ENCODE data around the gene SLC39A5. TPM values are rescaled to one million over a fixed set of nuclear protein-coding genes. Genes with fewer than 3 reads are reported as not detected.

Gene SLC39A5
- total RNA-seq, 2 experiments from 2014 or later: 0.53 to 1.3 TPM

DNA sequence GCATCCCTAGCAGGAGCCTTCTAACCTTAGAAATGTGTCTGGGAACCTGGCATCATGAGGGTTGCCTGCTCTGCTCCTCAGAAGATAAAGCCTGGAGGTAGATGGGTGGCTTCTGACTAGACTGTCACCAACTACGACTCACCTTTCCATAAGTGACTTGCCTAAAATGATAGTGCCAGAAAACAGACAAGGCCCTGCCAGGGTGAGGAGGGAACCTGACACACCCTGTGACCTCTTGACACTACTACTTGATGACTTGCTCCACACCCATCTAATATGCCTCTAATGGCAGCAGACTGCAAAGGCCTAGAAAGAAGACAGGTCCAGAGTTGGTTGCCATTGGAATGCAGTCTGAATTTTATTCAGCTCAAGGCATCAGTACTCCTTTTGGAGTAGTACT is 17.5 kb upstream of the SLC39A5 start:
- H3K36me3 Mint-ChIP-seq (ENCODE audit: low read depth): peaks cover 29% of the 10 kb centered on the region
- ChIA-PET POLR2A (no interaction called here), CTCF (interaction anchor here (1.0 to 1.1 kb wide), 2 partner anchors 10 to 46 kb away, joined by 3 to 4 read pairs; partner anchors contain the start of genes ANKRD52 and RNF41)
- peak; percentile 56 for DNase-seq
- intact Hi-C loops (cut with DNase I, micrococcal nuclease): no loop called here
- no peak overlapping the region for H3K4me3 Mint-ChIP-seq
- peak; percentile 99 for ATAC-seq
- peaks cover 9% of the 10 kb centered on the region for H3K4me1 Mint-ChIP-seq
- no peaks in the 10 kb centered on the region for H3K9me3 Mint-ChIP-seq (ENCODE audit: low read depth)
- no peak overlapping the region for H3K27ac Mint-ChIP-seq
- H3K27me3 Mint-ChIP-seq: no peaks in the 10 kb centered on the region

DNA sequence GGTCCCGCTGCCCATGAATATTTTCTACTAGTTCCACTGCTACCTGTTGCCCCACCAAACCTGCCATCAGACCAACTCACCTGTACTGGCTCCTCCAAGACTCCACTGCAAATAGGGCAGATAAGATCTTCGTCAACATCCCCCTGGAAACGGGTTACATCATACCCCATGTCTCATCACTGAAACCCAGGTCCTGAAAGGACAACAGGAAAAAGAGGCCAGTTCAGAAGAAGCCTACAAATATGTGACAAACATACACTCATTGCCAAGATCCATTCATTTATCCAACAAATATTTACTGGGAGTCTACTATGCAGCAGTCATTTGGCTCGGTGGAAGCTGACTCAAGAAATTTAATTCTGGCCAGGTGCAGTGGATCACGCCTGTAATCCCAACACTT is 16.0 kb upstream of the SLC39A5 start:
- H3K4me1 Mint-ChIP-seq: peaks cover 9% of the 10 kb centered on the region
- no peaks in the 10 kb centered on the region for H3K27me3 Mint-ChIP-seq
- no peaks in the 10 kb centered on the region for H3K9me3 Mint-ChIP-seq (ENCODE audit: low read depth)
- no peak for DNase-seq
- ChIA-PET POLR2A (no interaction called here), CTCF (no interaction called here)
- intact Hi-C loops (cut with DNase I, micrococcal nuclease): no loop called here
- no peak overlapping the region for H3K27ac Mint-ChIP-seq
- no peak overlapping the region for H3K4me3 Mint-ChIP-seq
- peaks cover 26% of the 10 kb centered on the region for H3K36me3 Mint-ChIP-seq (ENCODE audit: low read depth)
- ATAC-seq: no peak

DNA sequence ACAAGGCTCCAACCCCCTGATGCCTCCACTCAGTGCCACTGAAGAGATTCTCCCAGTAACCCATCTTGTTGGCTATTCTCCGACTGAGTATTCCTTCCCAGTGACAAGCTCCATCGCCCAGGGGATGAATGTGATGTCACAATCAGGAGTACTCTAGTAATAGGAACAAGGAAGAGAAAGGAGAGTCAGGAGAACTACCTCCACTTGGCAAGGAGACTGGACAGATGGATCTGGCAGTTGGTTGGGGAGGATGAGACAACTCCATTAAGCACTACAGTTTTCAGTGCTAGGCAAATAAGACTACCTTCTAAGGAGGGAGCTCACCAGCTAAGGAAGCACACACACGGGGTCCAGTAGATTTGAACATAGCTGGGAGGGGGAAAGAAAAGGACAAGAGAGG is 13.4 kb upstream of the SLC39A5 start:
- ATAC-seq (no peak), DNase-seq (no peak)
- intact Hi-C loops (cut with DNase I, micrococcal nuclease): no loop called here
- Mint-ChIP-seq H3K27me3 (no peaks in the 10 kb centered on the region), H3K4me1 (peaks cover 16% of the 10 kb centered on the region), H3K36me3 (ENCODE audit: low read depth) (peaks cover 17% of the 10 kb centered on the region), H3K9me3 (ENCODE audit: low read depth) (no peaks in the 10 kb centered on the region), H3K27ac (no peak overlapping the region), H3K4me3 (no peak overlapping the region)
- ChIA-PET POLR2A (no interaction called here), CTCF (interaction anchor here (0.6 to 1.5 kb wide), 2 partner anchors 17 to 24 kb away, joined by 3 to 6 read pairs; no protein-coding TSS in a partner anchor)

DNA sequence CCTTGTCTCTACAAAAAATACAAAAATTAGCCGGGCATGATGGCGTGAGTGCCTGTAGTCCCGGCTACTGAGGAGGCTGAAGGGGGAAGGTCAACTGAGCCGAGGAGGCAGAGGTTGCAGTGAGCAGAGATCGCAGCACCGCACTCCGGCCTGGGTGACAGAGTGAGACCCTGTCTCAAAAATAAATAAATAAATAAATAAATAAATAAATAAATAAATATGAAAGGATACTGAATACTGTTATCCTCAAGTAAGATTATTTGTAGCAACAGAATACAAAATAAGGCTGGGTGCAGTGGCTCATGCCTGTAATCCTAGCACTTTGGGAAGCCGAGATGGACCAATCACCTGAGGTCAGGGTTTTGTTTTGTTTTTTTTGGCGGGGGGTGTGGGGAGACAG is 10.0 kb upstream of the SLC39A5 start:
- intact Hi-C loops (cut with DNase I, micrococcal nuclease): loop anchor here (2.0 to 5.0 kb wide), 5 partner anchors 178 to 412 kb away; partner anchors contain the start of genes BAZ2A (in 1 of the 2), PYM1 (in 1 of the 2), RAB5B (in 1 of the 2) and RPS26 (in 1 of the 2)
- no peak overlapping the region for H3K27ac Mint-ChIP-seq
- ATAC-seq (no peak), DNase-seq (no peak)
- no peaks in the 10 kb centered on the region for H3K9me3 Mint-ChIP-seq (ENCODE audit: low read depth)
- no peak overlapping the region for H3K4me3 Mint-ChIP-seq
- peaks cover 8% of the 10 kb centered on the region for H3K36me3 Mint-ChIP-seq (ENCODE audit: low read depth)
- peaks cover 29% of the 10 kb centered on the region for H3K4me1 Mint-ChIP-seq
- H3K27me3 Mint-ChIP-seq: no peaks in the 10 kb centered on the region
- CTCF ChIA-PET: interaction anchor here (0.7 to 3.2 kb wide), 5 partner anchors 31 to 246 kb away, joined by 3 to 41 read pairs (median 3); partner anchors contain the start of genes RAB5B, SMARCC2 and ZC3H10
- POLR2A ChIA-PET: interaction anchor here (0.6 kb wide), 1 partner anchor 16 kb away, joined by 3 read pairs; no protein-coding TSS in a partner anchor

DNA sequence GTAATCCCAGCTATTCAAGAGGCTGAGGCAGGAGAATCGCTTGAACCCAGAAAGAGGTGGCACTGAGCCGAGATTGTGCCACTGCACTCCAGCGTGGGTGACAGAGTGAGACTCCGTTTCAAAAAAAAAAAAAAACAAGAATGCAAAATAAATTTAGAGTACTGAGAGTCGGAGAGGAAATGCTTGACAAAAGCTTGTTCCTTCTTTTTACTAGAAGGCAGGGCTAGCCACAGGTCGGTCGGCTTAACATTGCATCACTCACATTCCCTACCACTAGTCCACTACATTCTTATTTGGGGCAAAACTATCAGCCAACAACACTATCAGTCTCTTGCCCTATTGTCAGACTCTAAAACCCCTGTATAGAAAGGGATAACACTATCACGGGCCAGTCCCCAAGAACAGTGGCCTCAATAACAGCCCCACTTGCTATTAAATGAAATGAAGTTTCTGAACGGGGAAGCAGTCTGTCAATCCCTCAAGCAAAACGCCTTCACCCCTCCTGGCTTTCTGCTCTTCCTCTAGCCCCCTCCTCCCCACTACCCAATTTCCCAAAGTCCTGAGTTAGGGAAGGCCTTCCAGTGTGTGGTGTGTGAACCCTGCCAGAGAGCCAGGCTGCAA is 9.1 kb upstream of the SLC39A5 start:
- ChIA-PET CTCF (interaction anchor here (0.5 to 3.2 kb wide), 13 partner anchors 13 to 482 kb away, joined by 3 to 41 read pairs (median 9); partner anchors contain the start of genes ANKRD52, PA2G4, SMARCC2 and ZC3H10), POLR2A (interaction anchor here (0.6 to 2.3 kb wide), 5 partner anchors 17 to 139 kb away, joined by 3 to 11 read pairs (median 4); partner anchors contain the start of genes ANKRD52, CNPY2, ESYT1 and STAT2)
- peaks cover 37% of the 10 kb centered on the region for H3K4me1 Mint-ChIP-seq
- peak overlapping the region; percentile 98 for H3K4me3 Mint-ChIP-seq
- no peaks in the 10 kb centered on the region for H3K27me3 Mint-ChIP-seq
- intact Hi-C loops (cut with DNase I, micrococcal nuclease): loop anchor here (1.0 to 5.0 kb wide), 8 partner anchors 68 to 412 kb away; partner anchors contain the start of genes BAZ2A (in 1 of the 2), CS (in 1 of the 2), MYL6B (in 1 of the 2) and PYM1 (in 1 of the 2)
- H3K36me3 Mint-ChIP-seq (ENCODE audit: low read depth): peaks cover 3% of the 10 kb centered on the region
- ATAC-seq (no peak), DNase-seq (no peak)
- peak overlapping the region; percentile 94 for H3K27ac Mint-ChIP-seq
- no peaks in the 10 kb centered on the region for H3K9me3 Mint-ChIP-seq (ENCODE audit: low read depth)

DNA sequence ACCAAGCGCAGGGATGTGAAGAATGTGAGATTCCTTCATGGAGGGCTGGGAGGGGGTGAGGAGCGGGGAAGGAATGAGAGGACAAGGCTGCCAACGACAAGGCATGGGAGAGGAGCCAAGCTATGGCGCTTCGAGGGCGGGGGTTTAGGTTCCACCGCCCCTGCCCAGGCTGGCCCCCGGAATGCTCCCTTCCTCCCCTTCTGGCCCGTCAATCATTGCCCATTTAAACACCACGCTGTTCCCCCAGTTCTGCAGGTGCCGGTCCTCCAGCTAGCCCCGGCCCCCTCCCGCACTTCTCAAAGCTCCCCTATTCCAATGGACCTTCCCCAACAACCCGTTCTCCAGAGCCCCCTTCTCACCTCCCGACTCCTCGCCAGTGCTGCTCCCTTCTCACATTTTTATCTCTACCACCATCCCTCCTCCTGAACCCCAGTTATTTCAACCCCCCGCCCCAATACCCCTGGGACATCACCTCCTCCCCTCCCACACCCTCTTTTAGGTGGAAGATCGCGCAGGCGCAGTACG is 8.6 kb upstream of the SLC39A5 start:
- POLR2A ChIA-PET: interaction anchor here (0.6 to 2.3 kb wide), 12 partner anchors 32 to 139 kb away, joined by 3 to 14 read pairs (median 4); partner anchors contain the start of genes ANKRD52, CNPY2, ESYT1 and SMARCC2
- Mint-ChIP-seq H3K4me3 (peak overlapping the region; percentile 98), H3K4me1 (peaks cover 37% of the 10 kb centered on the region)

DNA sequence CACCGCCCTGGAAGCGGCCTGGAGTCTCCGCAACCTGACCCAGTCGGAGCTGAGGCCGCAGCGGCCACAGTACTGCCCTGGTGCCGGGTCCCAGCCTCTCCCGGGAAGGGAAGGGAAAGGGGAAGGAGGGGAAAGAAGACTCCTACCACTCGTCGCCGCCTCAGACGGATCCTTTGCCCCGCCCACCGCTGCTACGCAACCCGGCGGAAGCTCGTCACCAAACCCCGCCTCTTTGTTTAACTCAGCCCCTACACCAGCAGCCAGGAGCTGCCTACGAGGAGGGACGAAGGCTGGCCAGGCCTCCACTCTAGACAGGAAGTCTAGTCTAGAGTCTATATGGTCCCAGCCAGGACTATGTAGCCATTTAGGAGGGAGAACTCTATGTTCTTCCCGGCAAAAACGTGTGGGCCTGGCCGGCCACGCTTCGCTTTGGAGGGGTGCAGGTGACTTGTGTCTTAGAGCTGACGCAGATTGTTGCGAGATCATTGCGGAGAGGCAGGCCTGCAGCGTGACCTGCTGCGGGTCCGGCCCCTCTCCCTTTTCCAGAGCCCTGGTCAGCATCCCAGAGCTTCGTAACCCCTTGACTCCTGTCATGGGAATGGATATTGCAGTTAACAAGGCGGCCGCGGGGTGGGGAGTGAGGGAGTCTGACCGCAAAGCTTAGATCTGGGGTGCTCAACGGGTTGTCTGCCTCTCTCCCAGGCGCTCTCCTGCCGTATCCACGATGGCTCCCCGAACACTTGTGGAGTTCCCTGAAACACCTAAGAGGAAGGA is 7.9 kb upstream of the SLC39A5 start, which contains the start of gene RNF41:
RNF41 (minus strand) TSS at position 166 of the 774 bp plus-strand sequence. CDS start 7,875 bp downstream, outside the sequence.
- Mint-ChIP-seq H3K4me3 (peak within 1 kb of the TSS; percentile 98), H3K27ac (peak within 1 kb of the TSS; percentile 94), H3K9me3 (ENCODE audit: low read depth) (no peaks in the 10 kb centered on the region), H3K27me3 (no peaks in the 10 kb centered on the region), H3K4me1 (peaks cover 37% of the 10 kb centered on the region), H3K36me3 (ENCODE audit: low read depth) (peaks cover 6% of the 10 kb centered on the region)
- DNase-seq (peak; percentile 96), ATAC-seq (peak; percentile 87)
- intact Hi-C loops (cut with DNase I, micrococcal nuclease): loop anchor here (1.0 to 5.0 kb wide), 10 partner anchors 63 to 410 kb away; partner anchors contain the start of genes BAZ2A (in 1 of the 2), CS (in 1 of the 2), MYL6 (in 1 of the 2) and MYL6B (in 1 of the 2)
- POLR2A ChIA-PET: interaction anchor here (0.6 to 2.3 kb wide), 14 partner anchors 32 to 404 kb away, joined by 3 to 14 read pairs (median 4); partner anchors contain the start of genes ANKRD52, CNPY2, ESYT1 and ORMDL2
- CTCF ChIA-PET: interaction anchor here (0.6 to 3.2 kb wide), 41 partner anchors 8 to 890 kb away, joined by 3 to 41 read pairs (median 4); partner anchors contain the start of genes ANKRD52, CNPY2, COQ10A and ESYT1

More for the DNA sequence above, 8.6 kb upstream of the SLC39A5 start:
- CTCF ChIA-PET: interaction anchor here (0.5 to 3.2 kb wide), 23 partner anchors 8 to 787 kb away, joined by 3 to 41 read pairs (median 5); partner anchors contain the start of genes ANKRD52, CNPY2, PA2G4 and SMARCC2
- ATAC-seq (peak; percentile 23), DNase-seq (no peak)
- H3K9me3 Mint-ChIP-seq (ENCODE audit: low read depth): no peaks in the 10 kb centered on the region
- H3K36me3 Mint-ChIP-seq (ENCODE audit: low read depth): peaks cover 7% of the 10 kb centered on the region
- intact Hi-C loops (cut with DNase I, micrococcal nuclease): loop anchor here (1.0 to 5.0 kb wide), 8 partner anchors 69 to 411 kb away; partner anchors contain the start of genes BAZ2A (in 1 of the 2), CS (in 1 of the 2), MYL6B (in 1 of the 2) and PYM1 (in 1 of the 2)
- no peaks in the 10 kb centered on the region for H3K27me3 Mint-ChIP-seq
- H3K27ac Mint-ChIP-seq: peak overlapping the region; percentile 94

DNA sequence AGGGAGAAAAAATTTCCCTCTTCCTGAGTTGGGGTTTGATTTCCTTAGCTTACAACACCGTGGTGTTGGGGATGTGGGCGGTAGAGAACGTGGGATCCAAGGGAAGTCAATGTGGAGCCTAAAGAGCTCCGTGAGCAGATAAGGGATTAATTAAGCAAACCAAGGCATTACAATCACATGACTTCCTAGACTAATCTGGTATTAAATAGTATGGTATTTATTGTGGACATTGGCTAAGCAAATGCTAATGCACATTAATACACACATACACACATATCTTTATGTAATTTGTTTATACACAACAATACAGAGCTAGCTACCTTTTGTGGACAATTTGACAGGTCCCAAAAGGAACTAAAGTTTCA is 7.3 kb upstream of the SLC39A5 start:
- DNase-seq (no peak), ATAC-seq (no peak)
- ChIA-PET POLR2A (interaction anchor here (0.6 to 2.3 kb wide), 9 partner anchors 33 to 138 kb away, joined by 3 to 14 read pairs (median 6); partner anchors contain the start of genes CNPY2, ESYT1, SMARCC2 and STAT2), CTCF (interaction anchor here (0.6 to 3.2 kb wide), 37 partner anchors 8 to 890 kb away, joined by 3 to 41 read pairs (median 5); partner anchors contain the start of genes ANKRD52, CNPY2, COQ10A and ESYT1)
- intact Hi-C loops (cut with DNase I, micrococcal nuclease): loop anchor here (1.0 to 5.0 kb wide), 6 partner anchors 64 to 410 kb away; partner anchors contain the start of genes BAZ2A (in 1 of the 2), MYL6 (in 1 of the 2), PYM1 (in 1 of the 2) and RAB5B (in 1 of the 2)
- no peaks in the 10 kb centered on the region for H3K9me3 Mint-ChIP-seq (ENCODE audit: low read depth)
- H3K27ac Mint-ChIP-seq: peak overlapping the region; percentile 94
- H3K27me3 Mint-ChIP-seq: no peaks in the 10 kb centered on the region
- peaks cover 6% of the 10 kb centered on the region for H3K36me3 Mint-ChIP-seq (ENCODE audit: low read depth)
- peak overlapping the region; percentile 98 for H3K4me3 Mint-ChIP-seq
- peaks cover 37% of the 10 kb centered on the region for H3K4me1 Mint-ChIP-seq

DNA sequence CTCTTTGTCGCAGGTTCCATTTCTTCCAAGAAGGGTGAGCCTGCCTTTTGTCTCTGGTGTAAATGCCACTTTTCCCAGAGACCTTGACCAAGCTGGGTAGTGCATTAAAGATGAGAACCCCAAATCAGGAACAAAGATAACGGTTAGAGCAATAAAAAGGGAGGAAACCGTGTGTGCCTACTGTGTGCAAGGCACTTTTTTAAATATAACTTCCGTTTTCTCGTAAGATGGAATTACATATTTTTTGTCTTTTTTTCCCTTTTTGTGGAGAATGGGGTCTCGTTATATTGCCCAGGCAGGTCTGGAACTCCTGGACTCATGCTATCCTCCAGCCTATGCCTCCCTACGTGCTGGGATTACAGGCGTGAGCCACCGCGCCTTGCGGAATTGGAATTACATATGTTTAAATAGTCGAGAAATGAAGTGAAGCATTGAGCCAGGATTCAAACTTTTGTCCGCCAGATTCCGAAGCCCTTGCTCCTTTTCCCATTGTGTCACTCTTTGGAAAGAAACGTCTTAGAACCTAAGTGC is 6.2 kb upstream of the SLC39A5 start:
- ChIA-PET CTCF (interaction anchor here (0.9 to 2.2 kb wide), 8 partner anchors 14 to 486 kb away, joined by 3 to 31 read pairs (median 4); partner anchors contain the start of genes ESYT1, RAB5B and SMARCC2), POLR2A (no interaction called here)
- Mint-ChIP-seq H3K27me3 (no peaks in the 10 kb centered on the region), H3K9me3 (ENCODE audit: low read depth) (no peaks in the 10 kb centered on the region), H3K36me3 (ENCODE audit: low read depth) (peaks cover 6% of the 10 kb centered on the region), H3K4me3 (peak overlapping the region; percentile 98), H3K27ac (peak overlapping the region; percentile 83), H3K4me1 (peaks cover 37% of the 10 kb centered on the region)
- ATAC-seq (no peak), DNase-seq (no peak)
- intact Hi-C loops (cut with DNase I, micrococcal nuclease): loop anchor here (1.0 to 5.0 kb wide), 20 partner anchors 30 to 485 kb away; partner anchors contain the start of genes ANKRD52 (in 2 of the 2), BAZ2A (in 1 of the 2), COQ10A (in 1 of the 2) and DNAJC14 (in 1 of the 2)
